ENCODE results near the gene HERPUD2. TPM values are rescaled to one million over a fixed set of nuclear protein-coding genes. Genes with fewer than 3 reads are reported as not detected.
"Not testable (repeated sequence)": the region's sequence is repeated elsewhere in the genome, so short reads cannot be mapped to it uniquely, and the experiment has no call there.

The HERPUD2 gene
- polyA plus RNA-seq, 1 donor (not counting 4 experiments of a cell fraction or from before 2014, with no cell fraction given), result 43.6 TPM

DNA sequence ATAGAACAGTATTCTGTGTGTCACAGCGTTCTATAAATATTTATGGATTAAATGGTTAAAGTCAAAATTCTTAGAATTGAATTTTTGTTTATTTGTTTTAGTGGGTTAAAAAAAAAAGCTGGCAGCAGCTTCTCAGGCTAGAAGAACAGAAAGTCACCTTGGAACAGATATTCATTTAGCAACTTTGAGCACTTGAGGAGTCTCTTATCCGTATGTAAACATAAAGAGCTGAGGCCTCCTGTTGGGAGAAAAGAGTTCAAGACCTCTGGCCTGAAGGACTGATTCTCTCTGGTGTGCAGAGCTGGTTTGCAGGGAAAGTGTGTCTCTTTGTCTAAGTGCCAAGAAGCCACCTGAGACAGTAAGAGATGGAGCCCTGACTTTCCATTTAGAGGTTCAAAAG is 109.9 kb downstream of the HERPUD2 start:
- Histone ChIP-seq H3K4me2 (ENCODE audit: control insufficient read depth, extremely low read depth, insufficient read depth, low read depth, low read length) (no peak overlapping the region), H3K36me3 (ENCODE audit: control insufficient read depth in 2 of 2, extremely low read depth in 1 of 2, insufficient read depth in 2 of 2, low read length in 2 of 2) (no peaks in the 10 kb centered on the region), H3K9me1 (ENCODE audit: control insufficient read depth, extremely low read depth, insufficient read depth, low read length) (no peaks in the 10 kb centered on the region), H3K4me3 (ENCODE audit: control insufficient read depth in 2 of 3, extremely low read depth in 1 of 3, insufficient read depth in 2 of 3, low read depth in 1 of 3, low read length in 3 of 3) (no peak overlapping the region), H3K79me2 (ENCODE audit: control insufficient read depth, insufficient read depth, low read length) (no peaks in the 10 kb centered on the region), H3K27ac (ENCODE audit: control insufficient read depth, insufficient read depth, low read length) (no peak overlapping the region), H3K27me3 (ENCODE audit: control insufficient read depth, extremely low read depth, insufficient read depth, low read length) (no peaks in the 10 kb centered on the region), H3K9ac (ENCODE audit: control insufficient read depth, extremely low read depth, insufficient read depth, low read length) (no peak overlapping the region), H4K20me1 (ENCODE audit: control insufficient read depth, extremely low read depth, insufficient read depth, low read length) (no peaks in the 10 kb centered on the region), H3K4me1 (ENCODE audit: control insufficient read depth, extremely low read depth, insufficient read depth, low read length) (no peaks in the 10 kb centered on the region), H3K9me3 (ENCODE audit: control insufficient read depth, low read depth, low read length) (no peaks in the 10 kb centered on the region), H2AFZ (ENCODE audit: control insufficient read depth, low read length) (no peak overlapping the region)
- no peak for TF ChIP-seq EZH2 (IDR thresholded peaks at IDR 0.05; ENCODE audit: low read length)
- TF ChIP-seq, protein P1, sequence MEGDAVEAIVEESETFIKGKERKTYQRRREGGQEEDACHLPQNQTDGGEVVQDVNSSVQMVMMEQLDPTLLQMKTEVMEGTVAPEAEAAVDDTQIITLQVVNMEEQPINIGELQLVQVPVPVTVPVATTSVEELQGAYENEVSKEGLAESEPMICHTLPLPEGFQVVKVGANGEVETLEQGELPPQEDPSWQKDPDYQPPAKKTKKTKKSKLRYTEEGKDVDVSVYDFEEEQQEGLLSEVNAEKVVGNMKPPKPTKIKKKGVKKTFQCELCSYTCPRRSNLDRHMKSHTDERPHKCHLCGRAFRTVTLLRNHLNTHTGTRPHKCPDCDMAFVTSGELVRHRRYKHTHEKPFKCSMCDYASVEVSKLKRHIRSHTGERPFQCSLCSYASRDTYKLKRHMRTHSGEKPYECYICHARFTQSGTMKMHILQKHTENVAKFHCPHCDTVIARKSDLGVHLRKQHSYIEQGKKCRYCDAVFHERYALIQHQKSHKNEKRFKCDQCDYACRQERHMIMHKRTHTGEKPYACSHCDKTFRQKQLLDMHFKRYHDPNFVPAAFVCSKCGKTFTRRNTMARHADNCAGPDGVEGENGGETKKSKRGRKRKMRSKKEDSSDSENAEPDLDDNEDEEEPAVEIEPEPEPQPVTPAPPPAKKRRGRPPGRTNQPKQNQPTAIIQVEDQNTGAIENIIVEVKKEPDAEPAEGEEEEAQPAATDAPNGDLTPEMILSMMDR (optimal IDR thresholded peaks at IDR 0.05 in 1 of 3, IDR thresholded peaks at IDR 0.05 in 1 of 3, conservative IDR thresholded peaks at IDR 0.05 in 1 of 3; ENCODE audit: extremely low read depth in 1 of 3, insufficient read depth in 2 of 3, low read length in 3 of 3), result no peak
- FAIRE-seq (no peak), DNase-seq (ENCODE audit: low read depth, low spot score) (no peak)
- dilution Hi-C loops (cut with MboI; ENCODE audit: extremely low pct_ligation_motif_present, low sequenced_read_pairs), result no loop called here

DNA sequence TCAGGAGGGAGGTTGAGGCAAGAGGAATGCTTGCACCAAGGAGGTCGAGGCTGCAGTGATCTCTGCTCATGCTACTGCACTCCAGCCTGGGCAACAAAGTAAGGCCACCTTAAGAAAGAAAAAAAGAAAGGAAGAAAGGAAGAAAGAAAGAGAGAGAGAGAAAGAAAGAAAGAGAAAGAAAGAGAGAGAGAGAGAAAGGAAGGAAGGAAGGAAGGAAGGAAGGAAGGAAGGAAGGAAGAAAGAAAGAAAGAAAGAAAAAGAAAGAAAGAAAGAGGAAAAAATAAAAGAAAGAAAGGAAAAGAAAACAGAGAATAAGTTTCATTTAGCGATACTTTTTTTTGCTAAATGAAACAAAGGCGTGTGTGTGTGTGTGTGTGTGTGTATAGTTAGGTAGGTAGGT is 110.4 kb downstream of the HERPUD2 start:
- H3K36me3 ChIP-seq (ENCODE audit: control insufficient read depth in 2 of 2, extremely low read depth in 1 of 2, insufficient read depth in 2 of 2, low read length in 2 of 2); H3K4me1 ChIP-seq (ENCODE audit: control insufficient read depth, extremely low read depth, insufficient read depth, low read length); H3K27ac ChIP-seq (ENCODE audit: control insufficient read depth, insufficient read depth, low read length); H3K79me2 ChIP-seq (ENCODE audit: control insufficient read depth, insufficient read depth, low read length); DNase-seq (ENCODE audit: low read depth, low spot score); H3K4me2 ChIP-seq (ENCODE audit: control insufficient read depth, extremely low read depth, insufficient read depth, low read depth, low read length); H2AFZ ChIP-seq (ENCODE audit: control insufficient read depth, low read length); dilution Hi-C loops (cut with MboI; ENCODE audit: extremely low pct_ligation_motif_present, low sequenced_read_pairs); H3K9ac ChIP-seq (ENCODE audit: control insufficient read depth, extremely low read depth, insufficient read depth, low read length); H3K9me1 ChIP-seq (ENCODE audit: control insufficient read depth, extremely low read depth, insufficient read depth, low read length); H3K4me3 ChIP-seq (ENCODE audit: control insufficient read depth in 2 of 3, extremely low read depth in 1 of 3, insufficient read depth in 2 of 3, low read depth in 1 of 3, low read length in 3 of 3); H3K27me3 ChIP-seq (ENCODE audit: control insufficient read depth, extremely low read depth, insufficient read depth, low read length); FAIRE-seq; H4K20me1 ChIP-seq (ENCODE audit: control insufficient read depth, extremely low read depth, insufficient read depth, low read length); H3K9me3 ChIP-seq (ENCODE audit: control insufficient read depth, low read depth, low read length): not testable (repeated sequence)

Other genes starting within 250 kb of the HERPUD2 start
- gene SEPTIN7, start 105.9 kb upstream of the HERPUD2 start, polyA plus RNA-seq, result 158 to 284 TPM (median 173 TPM) in 3 replicates